GM12874 (cell line): ENCODE data around the gene CCDC3.

ENCODE experiments used
- TF ChIP-seq, protein P1 (sequence below): IDR thresholded peaks from 2 replicates; pipeline ENCODE4 v1.5.1; 2011; ENCODE audit warnings: low read depth, mild to moderate bottlenecking, control low read depth, low read length, moderate library complexity; ENCODE audit not compliant: insufficient read depth

The CCDC3 gene

DNA sequence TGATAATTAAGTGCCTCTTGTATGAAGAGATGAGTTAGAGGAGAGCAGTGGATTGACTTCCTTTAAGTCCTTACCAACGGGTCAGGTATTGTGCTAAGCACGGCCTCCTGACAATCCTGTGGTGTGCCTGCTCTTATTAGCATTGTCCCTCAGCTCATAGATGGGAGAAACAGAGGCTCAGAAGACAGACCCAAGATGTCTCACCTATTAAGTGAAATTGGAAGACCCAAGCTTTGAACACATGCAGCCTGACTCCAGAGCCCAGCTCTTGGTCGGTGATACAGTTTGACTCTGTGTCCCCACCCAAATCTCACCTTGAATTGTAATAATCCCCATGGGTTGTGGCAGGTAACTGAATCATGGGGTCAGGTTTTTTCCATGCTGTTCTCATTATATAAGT, 53.8 kb downstream of the CCDC3 start:
- TF ChIP-seq, protein P1, sequence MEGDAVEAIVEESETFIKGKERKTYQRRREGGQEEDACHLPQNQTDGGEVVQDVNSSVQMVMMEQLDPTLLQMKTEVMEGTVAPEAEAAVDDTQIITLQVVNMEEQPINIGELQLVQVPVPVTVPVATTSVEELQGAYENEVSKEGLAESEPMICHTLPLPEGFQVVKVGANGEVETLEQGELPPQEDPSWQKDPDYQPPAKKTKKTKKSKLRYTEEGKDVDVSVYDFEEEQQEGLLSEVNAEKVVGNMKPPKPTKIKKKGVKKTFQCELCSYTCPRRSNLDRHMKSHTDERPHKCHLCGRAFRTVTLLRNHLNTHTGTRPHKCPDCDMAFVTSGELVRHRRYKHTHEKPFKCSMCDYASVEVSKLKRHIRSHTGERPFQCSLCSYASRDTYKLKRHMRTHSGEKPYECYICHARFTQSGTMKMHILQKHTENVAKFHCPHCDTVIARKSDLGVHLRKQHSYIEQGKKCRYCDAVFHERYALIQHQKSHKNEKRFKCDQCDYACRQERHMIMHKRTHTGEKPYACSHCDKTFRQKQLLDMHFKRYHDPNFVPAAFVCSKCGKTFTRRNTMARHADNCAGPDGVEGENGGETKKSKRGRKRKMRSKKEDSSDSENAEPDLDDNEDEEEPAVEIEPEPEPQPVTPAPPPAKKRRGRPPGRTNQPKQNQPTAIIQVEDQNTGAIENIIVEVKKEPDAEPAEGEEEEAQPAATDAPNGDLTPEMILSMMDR, result no peak

- TF ChIP-seq, protein P1, result no peak
These were observed 55.1 kb downstream of the CCDC3 start for GRCh38 chr10:12946372-12946771.

- TF ChIP-seq, protein P1, result no peak
These were observed 55.7 kb downstream of the CCDC3 start for GRCh38 chr10:12945690-12946359.

DNA sequence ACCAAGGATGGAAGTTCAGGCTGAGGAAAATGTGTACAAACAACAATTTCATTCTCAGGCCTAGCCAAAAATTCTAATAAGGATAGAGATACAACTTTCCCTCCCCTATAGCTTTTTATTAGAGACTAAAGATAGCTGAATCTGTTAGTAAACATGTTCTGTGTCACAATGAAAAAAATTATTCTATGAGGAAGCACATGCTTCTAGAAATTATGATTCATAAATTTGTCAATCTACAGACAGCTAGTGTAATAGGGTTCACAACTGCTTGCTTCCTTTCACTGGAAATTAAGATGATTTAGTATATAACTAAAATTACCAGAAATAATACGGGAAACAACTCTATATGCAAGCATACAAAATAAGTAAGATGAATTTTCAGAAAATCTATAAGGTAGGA, 56.6 kb downstream of the CCDC3 start:
- TF ChIP-seq, protein P1, result no peak

DNA sequence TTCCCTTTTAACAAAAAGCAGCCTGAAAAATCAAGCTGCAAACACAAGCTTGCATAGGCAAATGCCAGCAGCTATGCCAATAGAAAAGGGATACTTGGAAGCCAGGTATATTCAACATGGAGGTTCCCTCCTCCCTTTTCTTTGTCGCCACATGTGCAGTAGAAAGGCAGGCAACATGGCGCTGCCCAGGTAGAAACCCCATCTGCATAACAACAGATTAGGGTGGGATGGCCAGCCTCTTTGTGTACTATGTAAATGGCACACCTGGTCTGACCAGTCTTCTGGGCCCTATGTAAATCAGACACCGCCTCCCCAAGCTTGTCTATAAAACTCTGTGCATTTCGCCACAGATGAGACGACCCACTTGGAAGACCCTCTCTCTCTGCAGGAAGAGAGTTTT, 58.1 kb downstream of the CCDC3 start:
- TF ChIP-seq, protein P1, result no peak

DNA sequence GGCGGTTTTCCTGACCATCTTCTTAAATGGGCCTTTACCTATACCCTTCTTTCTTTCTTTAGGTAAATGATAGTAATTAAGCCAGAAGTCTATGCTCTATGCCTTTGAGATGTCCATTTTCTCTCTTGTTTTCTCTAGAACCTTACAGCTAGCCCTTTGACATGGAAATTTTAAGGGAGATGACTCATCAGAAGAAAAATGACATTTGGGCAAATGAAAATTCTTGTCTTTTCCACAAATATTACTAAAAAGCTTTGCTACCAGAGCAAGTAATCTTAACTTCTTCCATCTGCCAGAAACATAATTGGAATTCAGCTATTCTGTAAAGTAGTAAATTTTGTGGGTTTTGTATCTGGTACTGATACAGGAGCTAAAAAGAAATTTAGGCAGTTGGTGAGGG, 59.5 kb downstream of the CCDC3 start:
- TF ChIP-seq, protein P1, result no peak

GRCh38 chr10:12940791-12941190, 60.7 kb downstream of the CCDC3 start:
- TF ChIP-seq, protein P1, result no peak

DNA sequence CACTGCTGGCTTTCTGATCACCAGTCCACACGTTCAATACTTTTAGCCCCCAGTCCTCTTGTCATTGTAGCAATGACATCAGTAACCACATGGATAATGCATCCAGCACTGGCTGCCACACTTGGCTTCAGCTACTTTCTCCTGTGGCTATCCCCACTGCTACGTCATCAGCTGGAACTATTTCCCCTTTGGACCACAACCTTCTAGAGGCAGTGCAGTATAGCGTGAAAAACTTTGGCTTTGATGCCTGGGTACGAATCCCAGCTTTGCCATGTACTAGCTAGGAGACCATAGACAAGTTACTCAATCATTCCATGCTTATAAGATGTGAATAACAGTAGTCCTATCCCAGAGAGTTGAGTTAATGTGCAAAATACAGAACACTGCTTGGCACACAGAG, 63.2 kb downstream of the CCDC3 start:
- TF ChIP-seq, protein P1, result no peak
